Mesenchymal stem cell (in vitro differentiated cells and primary cell): ENCODE measurements around the gene RNF227.

Source experiments
- DNase-seq: peaks from one replicate; pipeline ENCODE4 v3.0.0-alpha.2; 2013
- H2AFZ ChIP-seq: one replicate; pipeline ENCODE4 v1.6.1; 2013; ENCODE audit warnings: low read depth, mild to moderate bottlenecking, control low read depth, inconsistent platforms, low read length, moderate library complexity
- H2AK5ac ChIP-seq: 2 replicates; pipeline ENCODE4 v1.6.1; 2013; ENCODE audit warnings: low read length, moderate library complexity, mild to moderate bottlenecking, inconsistent platforms; ENCODE audit not compliant: severe bottlenecking
- H2BK120ac ChIP-seq: one replicate; pipeline ENCODE4 v1.6.1; 2013; ENCODE audit warnings: low read depth, mild to moderate bottlenecking, inconsistent platforms, low read length, moderate library complexity
- H2BK12ac ChIP-seq, 2 experiments: one replicate each; pipeline ENCODE4 v1.6.1; 2013; ENCODE audit warnings: inconsistent platforms in 2 of 2, low read length in 2 of 2, mild to moderate bottlenecking in 2 of 2, moderate library complexity in 2 of 2, control low read depth in 1 of 2
- H2BK15ac ChIP-seq: one replicate; pipeline ENCODE4 v1.6.1; 2013; ENCODE audit warnings: mild to moderate bottlenecking, low read depth, inconsistent platforms; ENCODE audit not compliant: poor library complexity, severe bottlenecking
- H2BK5ac ChIP-seq: 2 replicates; pipeline ENCODE4 v1.6.1; 2013; ENCODE audit warnings: low read depth, mild to moderate bottlenecking, low read length, control low read depth, inconsistent platforms; ENCODE audit not compliant: poor library complexity, severe bottlenecking
- H3K14ac ChIP-seq, 2 experiments: one replicate each; pipeline ENCODE4 v1.6.1; 2013; ENCODE audit warnings: inconsistent platforms in 2 of 2, low read length in 2 of 2, control low read depth in 1 of 2, mild to moderate bottlenecking in 1 of 2, moderate library complexity in 1 of 2
- H3K18ac ChIP-seq, 2 experiments: one replicate each; pipeline ENCODE4 v1.6.1; 2013; ENCODE audit warnings: inconsistent platforms in 2 of 2, low read length in 2 of 2, control low read depth in 1 of 2, low read depth in 1 of 2, mild to moderate bottlenecking in 1 of 2
- H3K23ac ChIP-seq, 2 experiments: one replicate each; pipeline ENCODE4 v1.6.1; 2013; ENCODE audit warnings: inconsistent platforms in 2 of 2, low read length in 2 of 2, mild to moderate bottlenecking in 2 of 2, moderate library complexity in 2 of 2, control low read depth in 1 of 2
- H3K27ac ChIP-seq: 2 replicates; pipeline ENCODE4 v1.5.1; 2013; ENCODE audit warnings: mild to moderate bottlenecking, moderate library complexity, low read length, control low read depth, inconsistent platforms; ENCODE audit not compliant: poor library complexity, severe bottlenecking
- H3K27me3 ChIP-seq, 2 experiments: 2 replicates each; pipeline versions ENCODE4 v1.6.1 to v1.7.0; 2013; ENCODE audit warnings: low read length in 2 of 2, mild to moderate bottlenecking in 2 of 2, moderate library complexity in 2 of 2, control low read depth in 1 of 2, inconsistent platforms in 1 of 2; ENCODE audit not compliant: control insufficient read depth in 1 of 2, insufficient read depth in 1 of 2
- H3K36me3 ChIP-seq, 2 experiments: 2 replicates each; pipeline versions ENCODE4 v1.6.1 to v1.7.0; 2013; ENCODE audit warnings: low read length in 2 of 2, control low read depth in 1 of 2, inconsistent platforms in 1 of 2, low read depth in 1 of 2, mild to moderate bottlenecking in 1 of 2; ENCODE audit not compliant: insufficient read depth in 2 of 2, control insufficient read depth in 1 of 2
- H3K4ac ChIP-seq, 2 experiments: one replicate each; pipeline ENCODE4 v1.6.1; 2013; ENCODE audit warnings: inconsistent platforms in 2 of 2, low read length in 2 of 2, mild to moderate bottlenecking in 2 of 2, moderate library complexity in 2 of 2, control low read depth in 1 of 2, low read depth in 1 of 2
- H3K4me1 ChIP-seq: 2 replicates; pipeline ENCODE4 v1.6.1; 2013; ENCODE audit warnings: low read depth, low read length, control low read depth; ENCODE audit not compliant: control insufficient read depth, insufficient read depth
- H3K4me2 ChIP-seq: 2 replicates; pipeline ENCODE4 v1.6.1; 2013; ENCODE audit warnings: low read length, mild to moderate bottlenecking, inconsistent platforms; ENCODE audit not compliant: poor library complexity, severe bottlenecking
- H3K4me3 ChIP-seq, 2 experiments: 2 replicates each; pipeline versions ENCODE4 v1.5.1 to v1.7.0; 2013; ENCODE audit warnings: low read length in 2 of 2, mild to moderate bottlenecking in 2 of 2, control low read depth in 1 of 2, low read depth in 1 of 2; ENCODE audit not compliant: insufficient read depth in 1 of 2
- H3K79me1 ChIP-seq: replicated peaks from 2 replicates; pipeline ENCODE4 v1.6.1; 2013; ENCODE audit warnings: mild to moderate bottlenecking, control low read depth, low read length, inconsistent platforms; ENCODE audit not compliant: poor library complexity, severe bottlenecking
- H3K9ac ChIP-seq: 2 replicates; pipeline ENCODE4 v1.7.0; 2013; ENCODE audit warnings: mild to moderate bottlenecking, low read length, moderate library complexity
- H3K9me3 ChIP-seq: 2 replicates; pipeline ENCODE4 v1.7.0; 2013; ENCODE audit warnings: mild to moderate bottlenecking, low read length; ENCODE audit not compliant: control insufficient read depth
- H4K8ac ChIP-seq: one replicate; pipeline ENCODE4 v1.6.1; 2013; ENCODE audit warnings: inconsistent platforms, mild to moderate bottlenecking, low read length, moderate library complexity
- H4K91ac ChIP-seq: one replicate; pipeline ENCODE4 v1.6.1; 2013; ENCODE audit warnings: mild to moderate bottlenecking, low read length, inconsistent platforms
- WGBS: methylation state at CpG from one replicate; pipeline ENCODE4 v1.1.7; 2013; ENCODE audit warnings: mixed read lengths; 5-methylcytosine and 5-hydroxymethylcytosine counted together

The RNF227 gene

DNA sequence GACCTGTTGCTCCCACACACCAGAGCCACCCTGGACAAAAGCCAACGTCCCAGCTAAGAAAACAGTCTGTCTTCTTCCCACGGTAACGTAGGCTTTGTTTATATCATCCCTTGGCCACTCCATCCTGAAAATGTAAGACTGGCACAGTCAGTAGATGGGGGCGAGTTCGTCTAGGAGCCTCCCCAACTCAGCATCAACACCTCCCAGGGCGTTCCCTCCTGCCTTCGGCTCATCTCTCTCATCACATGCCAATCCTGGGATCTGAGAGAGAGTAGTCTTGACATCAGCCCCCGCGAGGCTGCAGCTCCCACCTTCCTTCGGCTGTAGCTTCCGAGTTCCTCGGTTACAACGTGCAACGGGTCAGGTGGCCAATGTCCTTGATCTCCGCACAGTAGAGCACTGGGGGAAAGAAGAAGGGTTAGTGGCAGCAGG, 894 bp downstream of the RNF227 start:
- peak overlapping the region in 1 of 2 experiments; percentile 79 for H3K23ac ChIP-seq
- H2BK15ac ChIP-seq: no peak overlapping the region
- no peaks in the 10 kb centered on the region for H3K27me3 ChIP-seq
- peak overlapping the region; percentile 82 for H3K4me2 ChIP-seq
- H3K4ac ChIP-seq: peak overlapping the region in 1 of 2 experiments; percentile 55
- H2AFZ ChIP-seq: peak overlapping the region; percentile 62
- H3K18ac ChIP-seq: peak overlapping the region in 1 of 2 experiments; percentile 96
- 28% methylated on average over 11 of the region's 15 CpGs for WGBS
- H4K91ac ChIP-seq: no peak overlapping the region
- no peak overlapping the region for H2BK5ac ChIP-seq
- peaks cover 23 to 26% of the 10 kb centered on the region in 2 experiments for H3K36me3 ChIP-seq
- H4K8ac ChIP-seq: no peak overlapping the region
- no peak overlapping the region for H2BK120ac ChIP-seq
- peaks cover 15% of the 10 kb centered on the region for H3K4me1 ChIP-seq
- H2BK12ac ChIP-seq: peak overlapping the region in 1 of 2 experiments; percentile 37
- H3K9ac ChIP-seq: peak overlapping the region; percentile 89
- H3K27ac ChIP-seq: no peak overlapping the region
- H3K14ac ChIP-seq: peak overlapping the region in 1 of 2 experiments; percentile 66
- no peak overlapping the region for H2AK5ac ChIP-seq
- H3K9me3 ChIP-seq: no peaks in the 10 kb centered on the region
- peaks cover 3% of the 10 kb centered on the region for H3K79me1 ChIP-seq
- peak overlapping the region; percentile 48 to 86 for H3K4me3 ChIP-seq
- no peak for DNase-seq

DNA sequence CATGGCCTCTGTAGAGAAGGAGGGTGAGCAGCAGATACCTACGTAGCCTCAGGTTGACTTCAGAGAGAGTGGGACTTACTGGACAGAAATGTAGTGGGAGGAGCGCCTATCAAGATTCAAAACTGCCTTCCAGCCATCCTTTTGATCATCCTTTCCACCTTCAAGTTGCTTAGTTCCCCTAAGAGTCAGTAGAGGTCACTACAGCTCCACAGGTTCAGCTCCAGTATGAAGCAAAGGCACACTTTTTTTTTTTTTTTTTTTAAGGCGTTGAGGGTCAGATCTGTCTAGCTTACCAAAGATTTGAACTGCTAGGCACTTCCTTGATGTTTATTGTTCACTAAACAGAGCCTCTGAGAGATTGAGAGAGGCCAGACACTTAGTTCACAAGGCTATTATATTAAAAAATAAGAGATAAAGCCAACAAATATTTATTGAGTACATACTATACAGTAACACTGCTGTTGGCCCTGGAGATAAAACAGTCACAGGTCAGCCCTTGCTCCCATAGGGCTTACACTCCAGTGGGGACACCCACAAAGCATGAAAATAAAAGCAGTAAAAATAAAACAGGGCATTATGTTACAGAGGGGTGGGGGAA, 3.1 kb downstream of the RNF227 start:
- peak overlapping the region; percentile 51 for H3K9ac ChIP-seq
- no peak overlapping the region for H3K14ac ChIP-seq
- no peak overlapping the region for H2BK15ac ChIP-seq
- no peak overlapping the region for H2AK5ac ChIP-seq
- H2BK120ac ChIP-seq: no peak overlapping the region
- H3K4ac ChIP-seq: no peak overlapping the region
- no peak overlapping the region for H4K91ac ChIP-seq
- no peak overlapping the region for H2BK12ac ChIP-seq
- no peak overlapping the region for H3K4me2 ChIP-seq
- H4K8ac ChIP-seq: no peak overlapping the region
- no peak overlapping the region for H3K23ac ChIP-seq
- no peak overlapping the region for H2AFZ ChIP-seq
- peaks cover 15% of the 10 kb centered on the region for H3K4me1 ChIP-seq
- peak; percentile 81 for DNase-seq
- no peaks in the 10 kb centered on the region for H3K9me3 ChIP-seq
- no peak overlapping the region for H3K18ac ChIP-seq
- no peak overlapping the region for H3K27ac ChIP-seq
- WGBS: 51% methylated on average over 2 of the region's 3 CpGs
- no peaks in the 10 kb centered on the region for H3K27me3 ChIP-seq
- no peak overlapping the region for H2BK5ac ChIP-seq
- H3K79me1 ChIP-seq: peaks cover 3% of the 10 kb centered on the region
- H3K36me3 ChIP-seq: peaks cover 43 to 46% of the 10 kb centered on the region in 2 experiments
- H3K4me3 ChIP-seq: no peak overlapping the region

DNA sequence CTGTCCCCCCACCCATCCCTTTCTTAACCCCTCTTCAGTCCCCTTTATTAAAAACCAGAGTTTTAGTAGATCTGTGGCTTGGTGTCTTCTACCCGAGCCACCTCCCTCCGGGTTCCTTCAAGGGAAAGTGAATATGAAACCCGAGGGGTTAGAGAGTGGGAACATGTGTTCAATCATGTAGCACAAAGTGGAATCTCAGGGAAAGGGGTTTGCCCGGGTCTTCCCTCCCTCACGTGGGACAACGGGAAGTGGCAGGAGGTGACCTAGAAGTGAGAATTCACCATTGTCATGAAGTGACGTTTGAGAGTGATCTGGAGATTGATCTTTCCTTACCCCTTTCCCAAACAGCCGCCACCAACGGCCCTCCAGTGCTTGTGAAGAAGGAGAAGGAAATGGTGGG, 5.0 kb downstream of the RNF227 start:
- Histone ChIP-seq H2BK120ac (no peak overlapping the region), H3K23ac (no peak overlapping the region), H3K4me2 (no peak overlapping the region), H2AK5ac (no peak overlapping the region), H2BK5ac (no peak overlapping the region), H3K4ac (no peak overlapping the region), H3K9me3 (no peaks in the 10 kb centered on the region), H3K4me1 (peaks cover 8% of the 10 kb centered on the region), H4K91ac (no peak overlapping the region), H2BK15ac (no peak overlapping the region), H4K8ac (no peak overlapping the region), H3K36me3 (peaks cover 61 to 65% of the 10 kb centered on the region in 2 experiments), H2AFZ (no peak overlapping the region), H3K14ac (no peak overlapping the region), H2BK12ac (no peak overlapping the region), H3K27ac (no peak overlapping the region), H3K18ac (no peak overlapping the region), H3K79me1 (peaks cover 6% of the 10 kb centered on the region), H3K9ac (no peak overlapping the region), H3K4me3 (no peak overlapping the region), H3K27me3 (no peaks in the 10 kb centered on the region)
- DNase-seq: no peak
- WGBS: 95% methylated on average over 5 of the region's 9 CpGs

DNA sequence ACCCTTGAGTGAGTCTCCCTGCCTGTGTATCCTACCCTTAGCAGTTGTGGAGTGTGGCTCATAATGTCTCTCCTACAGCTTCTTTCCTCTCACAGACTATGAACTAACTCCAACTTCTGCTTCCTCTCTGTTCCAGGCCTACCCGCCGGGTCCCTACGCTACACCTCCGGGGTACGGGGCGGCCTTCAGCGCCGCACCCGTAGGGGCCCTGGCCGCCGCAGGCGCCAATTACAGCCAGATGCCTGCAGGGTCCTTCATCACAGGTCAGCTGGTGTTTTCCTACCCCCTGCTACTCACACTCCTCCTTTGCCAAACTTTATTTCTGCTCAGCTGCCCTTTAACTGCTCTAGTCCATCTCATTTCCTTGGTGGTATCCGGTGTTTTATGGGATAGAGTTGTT, 5.4 kb downstream of the RNF227 start:
- Histone ChIP-seq H3K14ac (no peak overlapping the region), H3K27me3 (no peaks in the 10 kb centered on the region), H3K23ac (no peak overlapping the region), H3K79me1 (peaks cover 7% of the 10 kb centered on the region), H3K9me3 (no peaks in the 10 kb centered on the region), H4K8ac (no peak overlapping the region), H3K4me3 (no peak overlapping the region), H2BK5ac (no peak overlapping the region), H4K91ac (no peak overlapping the region), H3K27ac (no peak overlapping the region), H3K36me3 (peaks cover 65 to 69% of the 10 kb centered on the region in 2 experiments), H2BK120ac (no peak overlapping the region), H3K4ac (no peak overlapping the region), H2BK12ac (no peak overlapping the region), H2AFZ (no peak overlapping the region), H2AK5ac (no peak overlapping the region), H3K4me2 (no peak overlapping the region), H2BK15ac (no peak overlapping the region), H3K18ac (no peak overlapping the region), H3K4me1 (peaks cover 5% of the 10 kb centered on the region), H3K9ac (no peak overlapping the region)
- 99% methylated on average over 13 of the region's 13 CpGs for WGBS
- DNase-seq: no peak
